Skin of body (tissue), 2 donors: Measurements from ENCODE around the gene TMEM52. TPM values are rescaled to one million over a fixed set of nuclear protein-coding genes. Genes with fewer than 3 reads are reported as not detected.

ENCODE experiments used
- DNase-seq: peaks from one replicate; lab custom pipeline; 2025; lab: John Stamatoyannopoulos, UW
- total RNA-seq: library from RNA; depleted of rRNA; stranded (reverse); fragments of >200 nt; gene quantifications from one replicate; pipeline ENCODE4 v1.2.3, GENCODE V29; 2014

Gene TMEM52
- total RNA-seq, 1 donor from 2014 or later = 3.6 TPM

DNA sequence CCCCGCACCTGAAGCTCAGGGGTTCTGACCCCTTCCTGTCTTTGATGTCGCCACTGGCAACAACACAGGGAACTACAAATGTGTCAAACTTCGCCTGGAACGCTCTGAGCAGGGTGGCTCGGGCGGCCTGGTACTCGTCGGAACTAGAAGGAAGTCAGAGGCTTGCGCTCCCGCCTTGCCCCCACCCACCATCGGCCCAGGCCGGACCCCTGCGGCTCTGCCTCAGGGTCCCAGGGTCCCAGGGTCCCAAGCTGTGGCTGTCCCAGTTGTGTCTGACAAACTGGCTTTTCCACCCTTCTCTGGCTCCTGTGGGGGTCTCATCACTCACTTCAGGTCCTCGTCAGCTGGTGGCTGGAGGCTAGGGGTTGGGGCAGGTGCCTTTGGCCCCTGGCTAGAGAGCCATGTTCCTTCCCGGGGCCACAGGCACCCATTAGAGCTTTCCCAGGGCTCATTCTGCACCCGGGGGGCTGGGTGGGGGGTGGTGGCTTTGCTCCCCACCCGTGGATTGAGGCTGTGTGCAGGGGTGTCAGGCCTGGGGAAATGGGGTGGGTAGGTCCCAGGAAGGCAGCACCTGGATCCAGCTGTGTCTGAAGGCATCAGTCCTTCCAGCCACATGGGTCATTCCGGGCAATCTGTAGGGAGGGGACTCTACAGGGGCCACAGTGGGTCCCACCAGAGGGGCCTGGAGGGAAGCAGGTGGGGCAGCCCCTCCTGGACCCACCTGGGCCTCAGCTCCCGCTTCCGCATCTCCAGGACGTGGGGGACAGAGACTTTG, 8.0 kb upstream of the TMEM52 start:
- DNase-seq = no peak

DNA sequence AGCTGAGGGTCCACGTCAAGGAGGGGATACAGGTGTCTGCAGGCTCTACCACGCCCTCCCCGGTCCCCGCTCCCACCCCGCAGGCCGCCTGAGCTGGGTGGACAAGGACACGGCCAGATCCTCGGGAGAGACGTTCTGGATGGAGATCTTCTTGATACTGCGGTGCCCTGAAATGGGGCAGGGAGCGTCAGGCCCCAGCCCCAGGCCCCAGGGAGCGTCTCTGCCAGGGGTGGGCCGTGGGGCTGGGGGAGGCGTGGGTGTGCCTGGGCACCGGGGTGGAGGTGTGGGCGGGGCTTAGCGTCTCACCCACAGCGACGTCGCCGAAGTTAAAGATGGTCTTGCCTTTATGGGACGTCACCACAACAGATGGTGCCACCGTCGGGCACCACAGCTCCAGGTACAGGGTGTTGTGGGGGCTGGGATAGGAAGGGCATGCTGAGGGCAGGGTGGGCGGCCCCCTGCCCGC, 7.3 kb upstream of the TMEM52 start:
- DNase-seq = no peak

DNA sequence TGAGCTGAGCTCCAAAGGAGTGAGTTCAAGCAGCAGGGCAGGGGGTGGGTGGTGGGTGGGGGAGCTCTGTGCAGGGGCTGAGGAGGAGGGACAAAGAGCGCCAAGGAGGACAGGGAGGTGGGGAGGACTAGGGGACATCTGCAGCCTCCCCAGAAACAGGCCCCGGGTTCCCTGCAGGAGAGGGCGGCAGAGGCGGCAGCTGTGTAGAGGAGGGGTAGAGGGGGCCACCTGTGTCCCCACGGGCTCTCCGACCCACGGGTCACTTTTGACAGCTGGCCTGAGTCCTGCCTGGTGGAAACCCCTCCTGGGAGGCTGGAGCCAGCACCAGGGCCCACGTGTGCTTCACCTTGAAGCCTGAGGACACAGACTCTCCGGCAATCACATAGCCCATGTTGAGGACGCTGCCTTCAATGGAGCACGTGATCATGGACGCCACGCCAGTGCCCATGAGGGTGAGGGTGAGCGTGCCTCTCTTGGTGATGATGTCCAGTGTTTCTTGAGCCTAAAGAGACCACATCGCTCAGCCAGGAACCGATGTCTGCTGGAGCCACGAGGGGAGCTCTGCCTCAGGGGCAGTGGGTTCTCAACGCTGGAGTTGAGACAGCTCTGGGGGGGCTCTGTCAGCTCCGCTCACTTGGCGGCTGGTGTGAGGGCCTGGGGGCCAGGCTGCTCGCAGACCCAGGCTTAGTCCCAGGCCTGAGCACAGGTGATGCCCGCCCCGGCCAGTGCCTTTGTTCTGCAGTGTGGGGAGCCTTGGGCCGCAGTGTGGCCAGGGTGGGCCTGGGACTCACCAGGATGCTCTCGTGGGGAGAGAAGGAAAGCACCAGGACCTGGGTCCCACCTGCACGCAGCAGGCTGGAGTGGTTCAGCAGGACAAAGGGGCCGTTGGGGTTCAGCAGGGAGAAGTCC, 6.6 kb upstream of the TMEM52 start:
- DNase-seq = no peak

DNA sequence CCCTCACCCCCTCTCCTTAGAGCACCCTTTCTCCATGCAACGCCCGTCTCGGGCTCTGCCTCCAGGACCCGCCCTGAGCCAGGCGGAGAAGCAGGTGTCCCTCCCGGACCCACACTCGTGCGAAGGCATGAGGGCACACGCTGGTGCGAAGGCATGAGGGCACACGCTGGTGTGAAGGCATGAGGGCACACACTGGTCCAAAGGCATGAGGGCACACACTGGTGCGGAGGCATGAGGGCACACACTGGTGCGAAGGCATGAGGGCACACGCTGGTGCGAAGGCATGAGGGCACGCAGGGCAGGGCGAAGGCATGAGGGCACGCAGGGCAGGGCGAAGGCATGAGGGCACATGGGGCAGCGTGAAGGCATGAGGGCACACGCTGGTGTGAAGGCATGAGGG, 5.8 kb upstream of the TMEM52 start:
- DNase-seq = no peak

DNA sequence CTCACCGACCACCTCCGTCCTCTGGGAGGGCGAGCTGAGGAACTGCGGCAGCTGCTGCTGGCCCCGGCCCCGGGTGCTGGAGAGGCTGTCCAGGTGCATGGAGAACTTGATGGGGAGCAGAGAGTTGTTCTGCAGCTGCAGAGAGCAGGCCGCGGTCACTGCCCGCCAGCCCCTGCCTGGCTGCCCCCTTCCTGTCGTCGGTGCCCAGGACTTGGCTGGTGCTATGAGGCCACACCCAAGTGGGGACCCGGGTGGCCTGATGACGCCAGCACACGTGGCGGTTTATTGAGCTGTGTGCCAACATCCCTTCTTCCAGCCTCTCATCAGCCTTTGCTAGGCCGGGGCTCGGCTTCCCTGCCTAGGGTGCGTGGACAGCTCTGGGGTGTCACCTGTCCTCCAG, 5.3 kb upstream of the TMEM52 start:
- DNase-seq = no peak

DNA sequence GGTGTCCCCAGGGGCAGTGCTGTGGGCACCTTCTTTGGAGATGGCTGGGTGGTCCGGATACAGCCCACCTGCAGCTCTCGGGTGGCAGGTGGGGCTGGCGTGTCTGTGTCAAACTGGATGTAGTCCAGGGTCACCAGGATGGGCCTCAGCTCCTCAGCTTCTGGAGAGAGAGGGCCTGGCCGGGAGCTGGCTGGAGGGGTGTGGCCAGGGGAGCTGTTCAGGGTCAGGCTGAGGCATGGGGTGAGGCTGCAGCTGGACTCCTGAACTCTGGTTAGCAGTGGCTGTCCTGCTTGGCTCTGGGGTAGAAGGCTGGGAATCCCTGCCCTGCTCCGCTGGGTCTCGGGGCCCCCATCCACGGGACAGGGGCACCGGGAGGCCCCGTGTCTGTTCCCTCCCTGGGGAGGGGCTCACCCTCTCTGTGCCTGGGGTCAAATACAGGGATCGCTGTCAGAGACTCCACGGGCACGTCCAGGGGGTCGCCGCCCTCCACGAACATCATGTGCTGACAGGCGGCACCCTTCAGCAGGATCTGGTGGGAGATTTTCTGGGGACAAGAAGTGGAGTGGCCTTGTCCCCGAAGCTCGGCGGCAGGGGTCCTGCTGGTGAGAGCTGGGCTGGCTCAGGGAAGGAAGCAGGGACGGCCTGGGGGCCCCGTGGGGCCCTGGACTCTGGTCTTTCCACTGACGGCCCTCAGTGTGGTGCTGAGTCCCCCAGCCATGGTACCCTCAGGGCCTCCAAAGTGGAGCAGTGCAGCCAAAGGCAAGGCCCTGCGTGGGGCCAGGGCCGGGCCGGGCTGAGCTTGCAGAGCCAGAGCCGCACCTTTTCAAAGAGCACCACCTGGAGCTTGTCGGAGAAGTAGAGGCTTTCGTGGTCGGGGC, 4.1 kb upstream of the TMEM52 start:
- no peak for DNase-seq

DNA sequence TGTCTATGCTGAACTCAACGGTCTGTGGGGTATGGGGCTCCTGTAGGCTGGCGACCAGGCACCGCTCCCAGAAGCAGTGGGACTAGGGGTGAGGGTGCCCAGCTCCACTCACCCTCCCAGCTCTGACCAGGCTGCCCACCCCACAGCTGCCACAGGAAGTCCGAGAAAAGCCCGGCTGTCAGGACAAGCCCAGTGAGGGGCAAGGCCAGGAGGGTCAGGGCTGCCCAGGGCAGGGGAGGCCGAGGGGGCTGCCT, 3.5 kb upstream of the TMEM52 start:
- DNase-seq = no peak

DNA sequence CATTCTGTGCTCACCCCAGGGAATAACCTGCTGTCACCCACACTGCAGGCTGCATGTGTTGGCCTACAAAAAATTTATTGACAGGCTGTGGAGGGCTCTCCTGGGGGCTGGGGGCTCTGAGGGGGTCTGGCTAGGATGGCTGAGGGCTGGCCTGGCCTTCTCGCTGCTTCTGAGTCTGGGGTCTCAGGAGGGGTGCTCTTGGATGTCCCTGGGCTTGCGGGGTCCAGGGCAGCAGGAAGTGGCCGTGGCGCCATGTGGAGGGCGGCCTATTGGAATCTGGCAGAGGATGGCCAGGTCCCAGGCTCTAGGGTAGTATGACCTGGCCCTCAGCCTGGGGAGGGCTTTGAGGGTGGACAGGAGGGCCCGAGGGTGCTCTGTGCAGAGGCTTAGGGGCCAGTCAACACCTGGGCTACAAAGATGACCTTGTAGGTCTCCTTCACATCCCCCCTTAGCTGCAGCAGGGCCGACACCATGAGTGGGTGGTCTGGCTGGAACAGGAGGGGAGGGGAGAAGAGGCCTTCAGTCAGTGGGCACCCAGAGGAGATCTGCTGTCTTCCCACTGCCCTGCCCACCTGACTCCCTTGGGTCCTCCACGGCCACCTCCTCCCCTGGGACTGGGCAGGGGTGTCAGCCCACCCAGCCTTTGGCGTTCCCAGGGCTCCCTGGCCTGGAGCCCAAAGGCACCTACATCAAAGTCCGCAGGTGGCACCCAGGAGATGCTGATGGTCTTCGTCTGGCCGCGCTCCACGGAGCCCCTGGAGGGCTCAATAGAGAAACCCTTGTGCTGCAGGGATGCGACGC, 3.0 kb upstream of the TMEM52 start:
- no peak for DNase-seq

DNA sequence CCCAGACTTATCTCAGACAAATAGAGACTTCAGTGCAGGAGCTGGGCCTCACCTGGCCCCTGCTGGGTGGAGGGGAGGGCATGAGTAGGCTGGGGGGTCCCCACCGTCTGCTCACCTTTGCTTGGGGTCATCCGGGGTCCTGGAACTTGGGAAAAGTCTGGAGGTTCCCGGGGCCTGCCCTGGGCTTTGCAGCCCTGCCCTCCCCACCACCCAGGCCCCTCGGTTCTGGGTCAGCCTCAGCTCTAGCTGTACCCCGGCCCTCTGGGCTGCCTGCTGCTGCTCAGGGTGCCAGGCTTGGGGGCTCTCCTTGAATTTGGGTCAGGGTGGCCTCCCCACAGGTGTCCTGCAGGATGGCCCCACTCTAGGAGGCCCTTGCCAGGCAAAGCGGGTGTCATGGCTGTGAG, 2.4 kb upstream of the TMEM52 start:
- DNase-seq = no peak

DNA sequence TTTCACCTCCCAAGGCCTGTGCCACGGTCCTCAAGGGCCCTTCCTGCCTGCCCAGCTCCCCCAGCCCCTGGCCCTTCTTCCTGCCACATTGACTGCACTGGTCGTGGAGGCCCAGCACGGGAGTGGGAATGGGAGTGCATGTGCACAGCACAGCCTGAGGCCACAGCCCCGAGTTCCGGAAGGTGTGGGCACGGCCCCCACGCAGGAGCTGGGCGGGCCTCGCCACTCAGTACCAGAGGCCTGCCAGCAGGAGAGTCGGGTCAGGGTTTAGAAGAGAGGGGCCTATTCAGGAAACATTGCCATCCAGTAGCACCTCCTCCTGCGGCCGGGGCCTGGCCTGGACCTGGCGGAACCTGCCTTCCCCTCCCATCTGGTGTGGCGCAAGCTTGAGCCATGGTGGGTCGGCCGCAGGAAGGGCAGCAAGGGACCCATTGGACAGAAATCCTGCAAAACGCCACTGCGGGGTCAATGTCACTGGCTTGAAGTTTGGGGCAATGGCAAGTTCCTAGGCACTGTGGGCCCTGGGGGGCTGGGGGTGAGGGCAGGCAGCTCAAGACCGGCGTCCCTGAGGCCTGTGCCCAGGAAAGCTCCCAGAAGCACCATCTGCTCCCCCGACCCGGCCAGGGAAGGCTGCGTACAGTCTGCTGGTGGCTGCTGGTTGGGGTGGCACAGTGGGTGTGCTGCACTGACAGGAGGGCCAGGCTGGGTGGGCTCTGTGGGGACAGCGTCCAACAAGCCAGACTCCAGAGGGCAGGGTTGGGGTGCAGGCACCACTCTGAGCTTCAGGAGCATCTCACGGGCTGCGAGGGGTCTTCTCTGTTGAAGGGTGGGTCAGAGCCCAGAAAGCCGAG, 1.8 kb upstream of the TMEM52 start:
- DNase-seq = no peak

DNA sequence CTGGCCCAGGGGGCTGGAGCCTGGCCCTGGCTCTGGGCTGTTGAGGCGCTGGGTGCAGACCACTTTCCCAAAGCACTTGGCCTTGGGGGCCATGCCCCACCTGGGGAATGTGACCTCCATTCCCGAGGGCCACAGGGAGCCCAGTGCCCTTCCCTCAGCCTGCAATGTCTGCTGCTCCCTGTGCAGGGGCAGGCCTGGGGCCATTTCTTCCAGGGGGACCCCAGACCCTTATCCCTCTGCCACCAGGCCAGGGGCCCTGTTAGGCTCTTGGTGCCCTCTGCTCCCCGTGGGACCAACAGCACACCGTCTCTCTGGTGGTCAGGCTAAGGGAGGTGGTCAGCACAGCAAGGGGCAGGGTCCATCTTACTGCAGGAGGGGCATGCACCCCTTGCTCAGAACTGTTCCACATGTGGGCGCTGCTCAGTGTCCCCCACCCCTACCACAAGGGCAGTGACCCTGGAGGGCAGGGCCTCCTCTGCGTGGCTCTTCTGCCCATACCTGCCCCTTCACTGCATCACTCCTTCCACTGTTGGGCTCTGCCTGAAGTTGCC, 1.1 kb upstream of the TMEM52 start:
- no peak for DNase-seq

DNA sequence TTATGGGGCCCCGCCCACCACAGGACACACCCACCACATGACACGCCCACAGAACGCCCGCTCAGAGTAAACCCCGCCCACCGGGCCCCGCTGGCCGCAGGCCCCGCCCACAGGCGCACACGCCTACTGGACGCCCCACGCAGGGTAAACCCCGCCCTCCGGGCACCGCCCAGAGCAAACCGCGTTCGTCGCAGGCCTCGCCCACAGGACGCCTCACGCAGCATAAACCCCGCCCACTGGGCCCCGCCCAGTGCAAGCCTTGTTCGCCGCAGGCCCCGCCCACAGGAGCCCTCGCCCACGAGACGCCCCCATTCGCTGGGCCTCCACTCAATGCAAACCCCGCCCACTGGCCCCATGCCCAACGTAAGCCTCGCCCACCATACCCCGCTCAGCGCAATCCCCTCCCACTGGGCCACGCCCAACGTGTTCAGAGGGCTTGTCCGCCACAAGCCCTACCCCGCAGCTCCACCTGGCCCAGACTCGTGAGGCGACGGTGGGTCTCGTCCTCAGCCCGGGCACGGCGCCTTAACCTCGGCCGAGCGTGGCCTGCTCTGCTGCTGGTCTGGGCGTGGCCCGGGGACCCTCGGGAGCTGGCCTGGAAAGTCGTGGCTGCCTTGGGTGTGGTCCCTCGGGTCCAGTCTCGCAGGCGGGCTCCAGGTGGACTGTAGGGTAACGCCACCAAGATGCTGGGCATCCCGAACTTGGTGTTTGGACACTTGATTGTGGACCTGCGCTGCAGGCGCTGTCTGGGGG, 401 bp upstream of the TMEM52 start:
- DNase-seq = peak; percentile 96

DNA sequence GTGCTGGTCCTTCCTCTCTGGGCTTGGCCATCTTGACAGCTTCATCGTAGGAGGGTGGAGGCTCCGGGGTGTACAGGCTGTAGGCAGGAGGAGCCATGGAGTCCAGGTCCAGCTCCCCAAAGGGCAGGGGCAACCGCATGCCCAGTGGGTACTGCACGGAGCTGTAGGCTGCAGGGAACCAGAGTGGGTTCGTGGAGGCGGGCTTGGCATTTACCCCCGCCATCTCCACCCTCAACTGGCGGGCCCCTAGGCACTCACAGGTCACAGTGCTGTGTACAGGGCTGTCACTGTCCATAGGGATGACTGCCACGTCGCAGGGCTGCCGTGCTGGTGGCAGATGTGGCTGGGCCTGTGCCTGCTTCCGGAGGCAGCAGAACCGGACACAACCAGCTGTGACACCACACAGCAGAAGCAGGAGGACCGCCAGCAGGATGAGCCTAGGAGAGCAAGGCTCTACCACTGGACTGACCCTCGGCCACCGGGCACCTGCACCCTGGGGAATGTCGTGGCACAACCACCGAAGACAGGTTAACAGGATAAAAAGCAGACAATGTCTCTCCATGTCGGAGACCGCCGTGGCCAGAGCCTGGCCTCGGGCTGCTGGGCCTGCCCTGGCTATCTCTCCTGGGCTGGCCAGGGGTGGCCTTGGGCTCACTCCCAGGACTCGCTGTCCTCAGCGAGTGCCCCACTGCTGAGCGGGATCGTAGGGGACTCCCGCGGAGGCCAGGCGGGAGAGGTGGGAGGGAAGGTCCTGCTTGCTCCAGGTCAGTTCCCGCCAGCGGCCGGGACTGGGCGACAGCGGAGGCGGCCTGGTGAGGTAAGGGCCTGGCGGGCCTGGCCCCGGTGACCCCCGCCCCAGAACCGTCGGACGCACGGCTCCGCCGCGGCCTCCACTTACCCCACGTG, 831 bp downstream of the TMEM52 start:
- DNase-seq = no peak

DNA sequence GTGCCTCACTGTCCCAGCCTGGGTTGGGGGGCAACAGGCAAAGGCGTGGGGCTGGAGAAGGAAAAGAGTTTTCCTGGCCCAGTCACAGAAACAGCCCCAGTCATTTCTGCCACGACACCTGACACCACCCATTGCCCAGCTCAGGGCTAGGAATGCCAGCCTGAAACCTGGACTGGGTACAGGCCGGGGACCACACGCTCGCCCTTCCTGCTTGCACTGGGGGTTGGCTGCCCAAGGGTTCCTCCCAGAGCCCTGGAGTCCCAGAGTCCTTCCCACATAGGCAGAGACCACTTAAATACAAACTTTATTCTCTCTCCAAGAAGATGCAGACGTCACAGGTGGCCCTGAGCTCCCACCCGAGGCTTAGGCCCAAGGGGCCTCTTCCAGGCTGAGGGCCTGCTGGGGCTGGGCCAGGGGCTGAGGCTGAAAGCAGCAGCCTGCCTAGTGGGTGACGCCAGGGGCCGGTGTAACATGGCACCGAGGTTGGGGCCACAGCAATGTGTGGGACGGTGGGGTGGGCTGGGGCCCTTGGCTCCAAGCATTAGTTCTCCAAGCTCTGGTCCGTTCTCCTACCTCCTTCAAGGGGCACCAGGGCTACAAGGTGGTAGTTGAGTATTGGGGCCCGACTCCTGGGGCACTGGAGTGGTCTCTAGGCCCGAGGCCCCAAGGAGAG, 1.6 kb downstream of the TMEM52 start:
- no peak for DNase-seq

DNA sequence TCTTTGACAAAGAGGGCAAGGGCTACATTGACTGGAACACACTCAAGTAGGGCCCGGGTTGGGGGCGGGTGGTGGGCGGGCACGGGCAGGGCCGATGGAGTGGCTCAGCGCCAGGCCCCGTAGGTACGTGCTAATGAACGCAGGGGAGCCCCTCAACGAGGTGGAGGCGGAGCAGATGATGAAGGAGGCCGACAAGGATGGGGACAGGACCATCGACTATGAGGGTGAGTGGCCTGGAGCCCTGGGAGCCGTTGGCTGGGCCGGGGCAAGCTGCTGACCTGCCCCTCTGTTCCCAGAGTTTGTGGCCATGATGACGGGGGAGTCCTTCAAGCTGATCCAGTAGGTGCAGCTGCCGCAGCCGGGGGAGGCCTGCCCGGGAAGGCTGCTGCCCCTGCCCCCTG, 2.2 kb downstream of the TMEM52 start:
- no peak for DNase-seq

DNA sequence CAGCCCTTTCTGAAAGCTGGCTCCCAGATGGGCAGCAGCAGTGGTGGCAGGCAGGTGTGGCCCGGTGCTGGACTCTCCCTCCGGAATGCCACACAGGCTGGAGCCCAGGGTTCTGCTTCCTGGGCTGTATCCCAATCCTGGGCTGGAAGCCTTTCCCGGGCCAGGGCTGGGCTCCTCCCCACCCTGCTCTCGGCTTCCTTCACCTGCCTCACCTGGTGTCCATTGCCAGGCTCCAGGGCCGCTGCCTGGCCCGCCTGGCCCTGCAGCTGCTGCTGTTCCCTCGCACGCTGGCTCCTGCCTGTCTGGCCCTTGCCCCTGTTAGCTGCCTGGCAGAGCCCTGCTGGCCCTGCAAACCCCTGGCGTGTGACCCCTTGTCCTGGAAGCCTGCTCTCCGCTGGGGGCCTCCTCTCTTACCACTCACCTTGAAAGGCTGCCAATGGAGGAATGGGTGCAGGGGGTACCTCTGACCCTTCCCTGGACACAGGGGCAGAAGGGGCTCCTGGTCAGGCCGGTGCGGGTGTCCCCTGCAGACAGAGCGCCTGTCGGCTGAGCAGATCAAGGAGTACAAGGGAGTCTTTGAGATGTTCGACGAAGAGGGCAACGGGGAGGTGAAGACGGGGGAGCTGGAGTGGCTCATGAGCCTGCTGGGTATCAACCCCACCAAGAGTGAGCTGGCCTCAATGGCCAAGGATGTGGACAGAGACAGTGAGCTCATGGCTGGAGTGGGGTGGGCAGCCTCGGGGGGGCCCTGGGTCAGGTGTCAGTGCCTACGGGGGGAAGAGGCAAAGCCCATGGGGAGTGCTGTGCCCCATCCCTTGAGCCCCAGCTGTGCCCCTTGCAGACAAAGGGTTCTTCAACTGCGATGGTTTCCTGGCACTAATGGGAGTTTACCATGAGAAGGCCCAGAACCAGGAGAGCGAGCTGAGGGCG, 2.9 kb downstream of the TMEM52 start:
- DNase-seq = no peak
